NCI-H1436 treated with DMSO at 0.1 percent for 48 hours (cell line): Measurements from ENCODE around the gene ZNF766.
A peak's percentile ranks its signal among the peaks of the same experiment; 100 is the strongest.
"Not testable (repeated sequence)": the region's sequence is repeated elsewhere in the genome, so short reads cannot be mapped to it uniquely, and the experiment has no call there.

ENCODE experiments used
- DNase-seq: peaks from one replicate; lab custom pipeline; 2025; lab: John Stamatoyannopoulos, UW

The ZNF766 gene

GRCh38 chr19:52275988-52276387, 6.6 kb downstream of the ZNF766 start:
- DNase-seq: no peak

- DNase-seq: no peak
Observed at GRCh38 chr19:52277471-52277870, 8.1 kb downstream of the ZNF766 start.

GRCh38 chr19:52286256-52286655, 16.9 kb downstream of the ZNF766 start:
- no peak for DNase-seq

GRCh38 chr19:52291781-52292180, 22.4 kb downstream of the ZNF766 start:
- DNase-seq: no peak

GRCh38 chr19:52292946-52293345, 23.6 kb downstream of the ZNF766 start:
- not testable (repeated sequence) for DNase-seq

GRCh38 chr19:52296400-52296772, 27.0 kb downstream of the ZNF766 start:
- DNase-seq: no peak

GRCh38 chr19:52296773-52297600, 27.6 kb downstream of the ZNF766 start, which contains the start of gene ZNF480:
TSS of gene ZNF480 (plus strand) at chr19:52297169. CDS start at chr19:52300413, 3,244 bp downstream.
- DNase-seq: peak; percentile 18

GRCh38 chr19:52297601-52298364, 28.4 kb downstream of the ZNF766 start:
- DNase-seq: no peak

- no peak for DNase-seq
Observed at GRCh38 chr19:52307275-52307674, 37.9 kb downstream of the ZNF766 start.

- DNase-seq: no peak
Observed at GRCh38 chr19:52322429-52322828, 53.0 kb downstream of the ZNF766 start.

- DNase-seq: no peak
Observed at GRCh38 chr19:52331757-52332156, 62.4 kb downstream of the ZNF766 start.

GRCh38 chr19:52335768-52336116, 66.4 kb downstream of the ZNF766 start:
- DNase-seq: no peak

GRCh38 chr19:52336117-52336790, 66.9 kb downstream of the ZNF766 start, which contains the start of gene ZNF610:
TSS of gene ZNF610 (plus strand) at chr19:52336243. CDS start at chr19:52349173, 12,930 bp downstream.
- DNase-seq: peak; percentile 71

GRCh38 chr19:52336791-52337381, 67.5 kb downstream of the ZNF766 start:
- DNase-seq: no peak

GRCh38 chr19:52339022-52339421, 69.6 kb downstream of the ZNF766 start:
- not testable (repeated sequence) for DNase-seq

- no peak for DNase-seq
Observed at GRCh38 chr19:52343548-52343947, 74.2 kb downstream of the ZNF766 start.

GRCh38 chr19:52345162-52345561, 75.8 kb downstream of the ZNF766 start:
- DNase-seq: no peak
